ENCODE data around the gene ARHGAP42. TPM values are rescaled to one million over a fixed set of nuclear protein-coding genes. Genes with fewer than 3 reads are reported as not detected.

The ARHGAP42 gene
- total RNA-seq, 2 donors from 2014 or later: 5.6 to 13.8 TPM

GRCh38 chr11:100686476-100687053 is 523 bp upstream of the ARHGAP42 start:
- H3K9me3 ChIP-seq: no peaks in the 10 kb centered on the region
- ATAC-seq (ENCODE audit: insufficient number of reproducible peaks, low FRiP score, low read depth) (no peak), DNase-seq (ENCODE audit: low spot score) (no peak)
- peak overlapping the region; percentile 71 to 75 for H3K27ac ChIP-seq
- H3K27me3 ChIP-seq (replicated peaks; ENCODE audit: insufficient read depth): no peaks in the 10 kb centered on the region
- H3K4me3 ChIP-seq: peak overlapping the region; percentile 93
- TF ChIP-seq CTCF (IDR thresholded peaks at IDR 0.05): no peak
- peaks cover 5 to 16% of the 10 kb centered on the region in 2 donors for H3K4me1 ChIP-seq (ENCODE audit: control insufficient read depth in 1 of 2, low read depth in 2 of 2)
- no peaks in the 10 kb centered on the region for H3K36me3 ChIP-seq

GRCh38 chr11:100687630-100688395 is 725 bp downstream of the ARHGAP42 start:
- no peaks in the 10 kb centered on the region for H3K27me3 ChIP-seq (replicated peaks; ENCODE audit: insufficient read depth)
- peak; percentile 64 for TF ChIP-seq CTCF (IDR thresholded peaks at IDR 0.05)
- ATAC-seq (ENCODE audit: insufficient number of reproducible peaks, low FRiP score, low read depth) (peak; percentile 71), DNase-seq (ENCODE audit: low spot score) (no peak)
- peak overlapping the region; percentile 71 to 75 for H3K27ac ChIP-seq
- H3K9me3 ChIP-seq: no peaks in the 10 kb centered on the region
- peaks cover 5 to 16% of the 10 kb centered on the region in 2 donors for H3K4me1 ChIP-seq (ENCODE audit: control insufficient read depth in 1 of 2, low read depth in 2 of 2)
- H3K36me3 ChIP-seq: no peaks in the 10 kb centered on the region
- peak overlapping the region; percentile 93 for H3K4me3 ChIP-seq

- H3K4me3 ChIP-seq: peak overlapping the region; percentile 93
- H3K36me3 ChIP-seq: no peaks in the 10 kb centered on the region
- no peaks in the 10 kb centered on the region for H3K9me3 ChIP-seq
- ATAC-seq (ENCODE audit: insufficient number of reproducible peaks, low FRiP score, low read depth) (no peak), DNase-seq (ENCODE audit: low spot score) (no peak)
- no peak for TF ChIP-seq CTCF (IDR thresholded peaks at IDR 0.05)
- H3K27me3 ChIP-seq (replicated peaks; ENCODE audit: insufficient read depth): no peaks in the 10 kb centered on the region
- peaks cover 5 to 16% of the 10 kb centered on the region in 2 donors for H3K4me1 ChIP-seq (ENCODE audit: control insufficient read depth in 1 of 2, low read depth in 2 of 2)
- no peak overlapping the region for H3K27ac ChIP-seq
Observed at GRCh38 chr11:100689141-100689540, 2.1 kb downstream of the ARHGAP42 start.

- peaks cover 0 to 11% of the 10 kb centered on the region in 2 donors for H3K4me1 ChIP-seq (ENCODE audit: control insufficient read depth in 1 of 2, low read depth in 2 of 2)
- no peaks in the 10 kb centered on the region for H3K36me3 ChIP-seq
- TF ChIP-seq CTCF (IDR thresholded peaks at IDR 0.05): no peak
- no peak for DNase-seq (ENCODE audit: low spot score)
- H3K27ac ChIP-seq: no peak overlapping the region
- no peaks in the 10 kb centered on the region for H3K9me3 ChIP-seq
- ATAC-seq (ENCODE audit: insufficient number of reproducible peaks, low FRiP score, low read depth): no peak
- H3K4me3 ChIP-seq: no peak overlapping the region
- H3K27me3 ChIP-seq (replicated peaks; ENCODE audit: insufficient read depth): no peaks in the 10 kb centered on the region
Observed at GRCh38 chr11:100691896-100692653, 5.0 kb downstream of the ARHGAP42 start.

GRCh38 chr11:100695911-100696310 is 8.8 kb downstream of the ARHGAP42 start:
- ATAC-seq (ENCODE audit: insufficient number of reproducible peaks, low FRiP score, low read depth) (no peak), DNase-seq (ENCODE audit: low spot score) (no peak)
- H3K27me3 ChIP-seq (replicated peaks; ENCODE audit: insufficient read depth): no peaks in the 10 kb centered on the region
- no peak for TF ChIP-seq CTCF (IDR thresholded peaks at IDR 0.05)
- H3K9me3 ChIP-seq: no peaks in the 10 kb centered on the region
- no peak overlapping the region for H3K27ac ChIP-seq
- no peaks in the 10 kb centered on the region for H3K36me3 ChIP-seq
- H3K4me1 ChIP-seq (ENCODE audit: control insufficient read depth in 1 of 2, low read depth in 2 of 2): no peaks in the 10 kb centered on the region
- no peak overlapping the region for H3K4me3 ChIP-seq
